ENCODE measurements around the gene FAM216A. TPM values are rescaled to one million over a fixed set of nuclear protein-coding genes. Genes with fewer than 3 reads are reported as not detected.
A peak's percentile ranks its signal among the peaks of the same experiment; 100 is the strongest.

Gene FAM216A
- total and polyA plus RNA-seq, 9 of the 15 experiments (the other 6 are each of a cell fraction or from before 2014, with no cell fraction given): 17.2 to 96.9 (median 48.5) TPM

DNA sequence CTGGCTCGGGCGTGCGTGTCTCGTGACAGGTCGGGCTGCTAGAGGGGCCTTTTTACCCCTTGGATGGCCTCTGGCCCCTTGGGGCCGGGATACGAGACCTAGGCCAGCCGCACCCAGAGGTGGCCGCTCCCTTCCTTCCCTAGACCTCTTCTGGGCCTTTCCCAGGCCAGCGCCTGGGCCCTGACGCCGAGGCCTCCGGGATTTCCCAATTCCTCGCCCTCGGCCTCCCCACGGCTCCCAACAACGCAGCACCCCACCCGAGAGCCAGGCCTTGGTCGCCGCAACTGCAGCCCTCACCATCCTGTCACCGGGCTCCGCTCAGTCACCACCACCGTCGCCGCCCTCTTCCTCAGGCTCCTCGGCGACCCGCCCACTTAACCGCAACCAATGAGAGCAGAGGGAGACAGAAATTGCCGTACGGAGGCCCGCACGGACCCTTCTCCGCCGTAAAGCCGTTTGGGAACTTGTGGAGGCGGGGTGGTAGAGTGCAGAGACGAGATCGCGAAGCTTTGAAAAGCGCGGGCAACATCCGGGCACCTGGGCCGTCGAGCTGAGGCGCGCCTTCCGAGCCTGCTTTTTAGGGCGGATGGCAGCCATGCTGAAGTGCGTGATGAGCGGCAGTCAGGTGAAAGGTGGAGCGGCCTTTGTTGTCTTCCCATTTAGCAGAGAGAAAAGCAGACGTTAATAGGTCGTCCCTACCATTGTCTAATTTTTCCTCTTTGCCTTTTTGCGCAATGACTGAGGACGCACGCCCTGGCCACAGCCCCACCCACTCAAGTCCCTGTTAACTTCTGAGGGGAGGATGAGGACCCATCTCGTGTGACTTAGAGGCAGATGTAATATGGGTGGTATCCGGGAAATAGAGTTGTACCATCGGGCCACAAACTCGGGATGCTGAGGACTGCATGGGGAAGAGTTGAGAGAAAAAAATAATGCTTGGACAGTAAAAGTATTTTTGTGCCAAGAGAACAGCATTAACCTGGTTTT is 33.4 kb downstream of the FAM216A start, which contains the start of the genes RAD9B and VPS29 (continued):
- TF ChIP-seq RREB1 (CRISPR knock-in tag; IDR thresholded peaks at IDR 0.05) (peak; percentile 75), MTF1 (CRISPR knock-in tag; IDR thresholded peaks at IDR 0.05; ENCODE audit: borderline replicate concordance) (no peak), SPI1 (IDR thresholded peaks at IDR 0.05; ENCODE audit: borderline replicate concordance, low read depth, low read length) (no peak), NCOR1 (IDR thresholded peaks at IDR 0.05) (no peak), CEBPZ (IDR thresholded peaks at IDR 0.05; ENCODE audit: borderline replicate concordance, low read depth, low read length) (no peak), ZNF133 (CRISPR knock-in tag; IDR thresholded peaks at IDR 0.05) (no peak), ZKSCAN1 (IDR thresholded peaks at IDR 0.05; ENCODE audit: low read depth, low read length) (peak; percentile 70), YBX1 (IDR thresholded peaks at IDR 0.05) (no peak), MEF2A (IDR thresholded peaks at IDR 0.05; ENCODE audit: control insufficient read depth, low read depth, low read length) (no peak), SRSF3 (IDR thresholded peaks at IDR 0.05; ENCODE audit: insufficient read depth, low read length) (no peak), RBM25 (IDR thresholded peaks at IDR 0.05; ENCODE audit: low read depth, low read length, severe bottlenecking) (no peak)
- TF ChIP-seq, protein P1, sequence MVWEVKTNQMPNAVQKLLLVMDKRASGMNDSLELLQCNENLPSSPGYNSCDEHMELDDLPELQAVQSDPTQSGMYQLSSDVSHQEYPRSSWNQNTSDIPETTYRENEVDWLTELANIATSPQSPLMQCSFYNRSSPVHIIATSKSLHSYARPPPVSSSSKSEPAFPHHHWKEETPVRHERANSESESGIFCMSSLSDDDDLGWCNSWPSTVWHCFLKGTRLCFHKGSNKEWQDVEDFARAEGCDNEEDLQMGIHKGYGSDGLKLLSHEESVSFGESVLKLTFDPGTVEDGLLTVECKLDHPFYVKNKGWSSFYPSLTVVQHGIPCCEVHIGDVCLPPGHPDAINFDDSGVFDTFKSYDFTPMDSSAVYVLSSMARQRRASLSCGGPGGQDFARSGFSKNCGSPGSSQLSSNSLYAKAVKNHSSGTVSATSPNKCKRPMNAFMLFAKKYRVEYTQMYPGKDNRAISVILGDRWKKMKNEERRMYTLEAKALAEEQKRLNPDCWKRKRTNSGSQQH (CRISPR knock-in tag; IDR thresholded peaks at IDR 0.05): no peak
- TF ChIP-seq, protein P2, sequence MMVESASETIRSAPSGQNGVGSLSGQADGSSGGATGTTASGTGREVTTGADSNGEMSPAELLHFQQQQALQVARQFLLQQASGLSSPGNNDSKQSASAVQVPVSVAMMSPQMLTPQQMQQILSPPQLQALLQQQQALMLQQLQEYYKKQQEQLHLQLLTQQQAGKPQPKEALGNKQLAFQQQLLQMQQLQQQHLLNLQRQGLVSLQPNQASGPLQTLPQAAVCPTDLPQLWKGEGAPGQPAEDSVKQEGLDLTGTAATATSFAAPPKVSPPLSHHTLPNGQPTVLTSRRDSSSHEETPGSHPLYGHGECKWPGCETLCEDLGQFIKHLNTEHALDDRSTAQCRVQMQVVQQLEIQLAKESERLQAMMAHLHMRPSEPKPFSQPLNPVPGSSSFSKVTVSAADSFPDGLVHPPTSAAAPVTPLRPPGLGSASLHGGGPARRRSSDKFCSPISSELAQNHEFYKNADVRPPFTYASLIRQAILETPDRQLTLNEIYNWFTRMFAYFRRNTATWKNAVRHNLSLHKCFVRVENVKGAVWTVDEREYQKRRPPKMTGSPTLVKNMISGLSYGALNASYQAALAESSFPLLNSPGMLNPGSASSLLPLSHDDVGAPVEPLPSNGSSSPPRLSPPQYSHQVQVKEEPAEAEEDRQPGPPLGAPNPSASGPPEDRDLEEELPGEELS (CRISPR knock-in tag; IDR thresholded peaks at IDR 0.05; ENCODE audit: borderline replicate concordance): peak; percentile 95

All from K562 (cell line).